HuH-7 (cell line): ENCODE results near the gene HTRA3.

Experiments
- DNase-seq: peaks from one replicate; pipeline ENCODE4 v3.0.0; 2011; ENCODE audit warnings: low spot score

Gene HTRA3

GRCh38 chr4:8292478-8293107 lies 23.0 kb downstream of the HTRA3 start:
- no peak for DNase-seq

- no peak for DNase-seq
These were observed 23.8 kb downstream of the HTRA3 start for GRCh38 chr4:8293131-8293975.

GRCh38 chr4:8294036-8294435 lies 24.5 kb downstream of the HTRA3 start:
- DNase-seq, result no peak

- no peak for DNase-seq
These were observed 25.2 kb downstream of the HTRA3 start for GRCh38 chr4:8294775-8295174.

- DNase-seq, result no peak
These were observed 25.9 kb downstream of the HTRA3 start for GRCh38 chr4:8295471-8295870.

- DNase-seq, result no peak
These were observed 26.9 kb downstream of the HTRA3 start for GRCh38 chr4:8296491-8296890.

GRCh38 chr4:8297141-8297601 lies 27.6 kb downstream of the HTRA3 start:
- DNase-seq, result no peak

- DNase-seq, result no peak
These were observed 28.3 kb downstream of the HTRA3 start for GRCh38 chr4:8297691-8298485.

GRCh38 chr4:8300832-8301231 lies 31.3 kb downstream of the HTRA3 start:
- no peak for DNase-seq

GRCh38 chr4:8301851-8302730 lies 32.5 kb downstream of the HTRA3 start:
- no peak for DNase-seq

- DNase-seq, result no peak
These were observed 33.5 kb downstream of the HTRA3 start for GRCh38 chr4:8303081-8303480.

- no peak for DNase-seq
These were observed 34.1 kb downstream of the HTRA3 start for GRCh38 chr4:8303485-8304281.

GRCh38 chr4:8304827-8305695 lies 35.5 kb downstream of the HTRA3 start:
- DNase-seq, result no peak

- no peak for DNase-seq
These were observed 36.4 kb downstream of the HTRA3 start for GRCh38 chr4:8305851-8306471.

GRCh38 chr4:8306511-8307021 lies 37.0 kb downstream of the HTRA3 start:
- no peak for DNase-seq

GRCh38 chr4:8307121-8307520 lies 37.6 kb downstream of the HTRA3 start:
- DNase-seq, result no peak

- no peak for DNase-seq
These were observed 38.2 kb downstream of the HTRA3 start for GRCh38 chr4:8307714-8308113.

- DNase-seq, result no peak
These were observed 38.6 kb downstream of the HTRA3 start for GRCh38 chr4:8308144-8308543.
